ENCODE results near the gene RAD1. TPM values are rescaled to one million over a fixed set of nuclear protein-coding genes. Genes with fewer than 3 reads are reported as not detected.

The RAD1 gene
- total RNA-seq, 6 donors from 2014 or later, result 12.2 to 39.1 (median 28.8) TPM

DNA sequence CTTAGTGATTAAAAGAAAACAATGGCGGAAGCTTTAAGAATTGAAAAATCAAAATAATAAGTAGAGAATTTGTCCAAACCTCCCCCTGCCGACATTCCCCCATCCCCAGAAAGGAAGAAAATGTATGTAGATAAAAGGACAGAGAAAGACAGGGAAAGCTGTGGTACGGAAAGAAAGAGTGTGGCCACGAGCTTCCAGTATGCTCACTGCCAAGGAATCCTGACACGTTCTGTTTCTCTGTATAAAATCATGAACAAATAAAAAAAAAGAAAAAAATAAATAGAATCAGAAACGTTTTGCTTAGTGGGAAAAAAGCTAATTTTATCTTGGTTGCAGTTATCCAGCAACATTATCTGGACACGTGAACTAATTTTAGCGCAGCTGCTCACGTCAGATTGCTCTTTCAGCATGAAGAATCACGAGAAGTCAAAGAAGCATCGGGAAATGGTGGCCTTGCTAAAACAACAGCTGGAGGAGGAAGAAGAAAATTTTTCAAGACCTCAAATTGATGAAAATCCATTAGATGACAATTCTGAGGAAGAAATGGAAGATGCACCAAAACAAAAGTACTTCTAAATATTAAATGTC lies 29.2 kb upstream of the RAD1 start:
- H3K36me3 ChIP-seq, result peaks cover 23 to 92% (median 43%) of the 10 kb centered on the region in 4 donors
- H3K4me1 ChIP-seq, result no peaks in the 10 kb centered on the region
- ATAC-seq (ENCODE audit: low FRiP score in 2 of 2) (no peak), DNase-seq (no peak)
- no peaks in the 10 kb centered on the region for H3K27me3 ChIP-seq
- WGBS, 2 donors, result 90 to 93% methylated on average over 11 of the region's 11 CpGs
- TF ChIP-seq POLR2A (IDR thresholded peaks at IDR 0.05) (no peak), POLR2AphosphoS5 (IDR thresholded peaks at IDR 0.05) (no peak), EP300 (IDR thresholded peaks at IDR 0.05) (no peak)
- TF ChIP-seq, protein P1, sequence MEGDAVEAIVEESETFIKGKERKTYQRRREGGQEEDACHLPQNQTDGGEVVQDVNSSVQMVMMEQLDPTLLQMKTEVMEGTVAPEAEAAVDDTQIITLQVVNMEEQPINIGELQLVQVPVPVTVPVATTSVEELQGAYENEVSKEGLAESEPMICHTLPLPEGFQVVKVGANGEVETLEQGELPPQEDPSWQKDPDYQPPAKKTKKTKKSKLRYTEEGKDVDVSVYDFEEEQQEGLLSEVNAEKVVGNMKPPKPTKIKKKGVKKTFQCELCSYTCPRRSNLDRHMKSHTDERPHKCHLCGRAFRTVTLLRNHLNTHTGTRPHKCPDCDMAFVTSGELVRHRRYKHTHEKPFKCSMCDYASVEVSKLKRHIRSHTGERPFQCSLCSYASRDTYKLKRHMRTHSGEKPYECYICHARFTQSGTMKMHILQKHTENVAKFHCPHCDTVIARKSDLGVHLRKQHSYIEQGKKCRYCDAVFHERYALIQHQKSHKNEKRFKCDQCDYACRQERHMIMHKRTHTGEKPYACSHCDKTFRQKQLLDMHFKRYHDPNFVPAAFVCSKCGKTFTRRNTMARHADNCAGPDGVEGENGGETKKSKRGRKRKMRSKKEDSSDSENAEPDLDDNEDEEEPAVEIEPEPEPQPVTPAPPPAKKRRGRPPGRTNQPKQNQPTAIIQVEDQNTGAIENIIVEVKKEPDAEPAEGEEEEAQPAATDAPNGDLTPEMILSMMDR (IDR thresholded peaks at IDR 0.05), result no peak
- no peaks in the 10 kb centered on the region for H3K9me3 ChIP-seq
- H3K4me3 ChIP-seq, result no peak overlapping the region
- no peak overlapping the region for H3K27ac ChIP-seq

DNA sequence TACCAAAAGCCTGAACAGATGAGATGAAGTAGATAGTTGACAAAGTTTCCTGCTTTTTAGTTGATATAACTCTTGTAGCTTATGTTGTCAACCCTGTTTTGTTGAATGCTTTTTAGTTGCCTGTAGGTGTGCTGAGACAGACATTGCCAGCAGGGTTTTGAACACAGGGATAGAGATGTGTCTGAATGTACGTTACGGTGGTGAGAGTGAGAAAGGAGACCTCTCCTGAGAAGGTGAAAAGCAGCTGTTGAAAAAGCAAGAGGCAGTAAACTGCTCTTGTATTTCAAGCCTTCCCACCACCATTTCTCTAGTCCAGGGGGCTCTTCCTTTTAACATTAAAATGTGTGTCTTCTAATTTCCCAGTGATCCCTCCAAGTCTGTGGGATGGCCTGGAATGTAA lies 28.7 kb upstream of the RAD1 start:
- Histone ChIP-seq H3K4me3 (no peak overlapping the region), H3K4me1 (no peaks in the 10 kb centered on the region), H3K27ac (no peak overlapping the region), H3K36me3 (peaks cover 23 to 89% (median 42%) of the 10 kb centered on the region in 4 donors), H3K9me3 (no peaks in the 10 kb centered on the region), H3K27me3 (no peaks in the 10 kb centered on the region)
- no peak for DNase-seq
- 95 to 98% methylated on average over 2 of the region's 2 CpGs for WGBS, 2 donors
- TF ChIP-seq EP300 (IDR thresholded peaks at IDR 0.05), result no peak
- TF ChIP-seq POLR2A (IDR thresholded peaks at IDR 0.05), result no peak
- TF ChIP-seq POLR2AphosphoS5 (IDR thresholded peaks at IDR 0.05), result no peak
- TF ChIP-seq, protein P1 (IDR thresholded peaks at IDR 0.05), result no peak
- no peak for ATAC-seq (ENCODE audit: low FRiP score in 2 of 2)

DNA sequence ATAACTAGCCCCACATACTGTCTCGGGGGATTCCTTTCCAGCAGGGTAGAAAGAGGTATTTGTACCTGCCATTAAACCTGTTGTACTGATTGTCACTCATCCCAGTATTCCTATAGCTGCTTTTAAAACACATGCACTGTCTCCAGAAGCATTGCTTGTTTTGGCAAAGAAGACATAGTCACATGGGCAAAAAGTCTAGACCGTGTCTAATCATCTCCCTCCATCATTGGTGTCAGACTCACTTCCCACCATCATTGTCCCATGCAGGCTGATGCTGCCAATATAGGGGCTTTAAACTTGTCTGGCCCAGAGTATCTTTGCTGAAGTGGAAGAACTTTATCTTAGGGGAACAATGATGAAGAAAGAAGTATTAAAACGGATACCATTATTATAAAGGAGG lies 26.6 kb upstream of the RAD1 start:
- ATAC-seq (ENCODE audit: low FRiP score in 2 of 2), result no peak
- Histone ChIP-seq H3K27ac (no peak overlapping the region), H3K4me3 (no peak overlapping the region), H3K36me3 (peaks cover 43 to 94% (median 57%) of the 10 kb centered on the region in 4 donors), H3K9me3 (no peaks in the 10 kb centered on the region), H3K27me3 (no peaks in the 10 kb centered on the region), H3K4me1 (no peaks in the 10 kb centered on the region)
- no peak for DNase-seq
- WGBS, 2 donors, result 89 to 97% methylated on average over 3 of the region's 3 CpGs
- TF ChIP-seq POLR2AphosphoS5 (IDR thresholded peaks at IDR 0.05) (no peak), EP300 (IDR thresholded peaks at IDR 0.05) (no peak), POLR2A (IDR thresholded peaks at IDR 0.05) (no peak)
- TF ChIP-seq, protein P1 (IDR thresholded peaks at IDR 0.05), result no peak

DNA sequence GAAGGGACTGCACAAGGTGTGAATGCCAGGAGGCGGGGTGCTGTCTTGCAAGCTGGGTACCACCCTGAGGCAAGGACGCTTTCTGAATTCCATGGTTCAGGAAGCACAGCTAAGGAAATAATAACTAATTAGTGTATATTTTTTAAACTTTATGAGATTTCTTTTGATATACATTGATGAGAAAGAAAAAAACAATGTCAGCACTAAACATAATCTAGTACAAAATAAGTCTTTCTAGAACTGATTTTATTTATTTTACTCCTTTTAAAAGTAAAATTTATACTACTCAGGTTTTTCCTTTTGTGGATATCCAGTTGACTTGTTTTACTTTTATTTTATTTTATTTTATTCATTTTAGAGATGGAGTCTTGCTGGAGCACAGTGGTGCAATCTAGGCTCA lies 17.6 kb upstream of the RAD1 start:
- TF ChIP-seq, protein P1 (IDR thresholded peaks at IDR 0.05), result no peak
- no peak for TF ChIP-seq POLR2A (IDR thresholded peaks at IDR 0.05)
- TF ChIP-seq EP300 (IDR thresholded peaks at IDR 0.05), result no peak
- no peak for TF ChIP-seq POLR2AphosphoS5 (IDR thresholded peaks at IDR 0.05)
- H3K27ac ChIP-seq, result no peak overlapping the region
- DNase-seq, result no peak
- H3K4me1 ChIP-seq, result peaks cover 16 to 30% (median 24%) of the 10 kb centered on the region in 4 donors
- H3K27me3 ChIP-seq, result no peaks in the 10 kb centered on the region
- H3K9me3 ChIP-seq, result no peaks in the 10 kb centered on the region
- 85% methylated on average over 2 of the region's 2 CpGs for WGBS, 2 donors
- peaks cover 18 to 31% (median 22%) of the 10 kb centered on the region in 4 donors for H3K36me3 ChIP-seq
- no peak overlapping the region for H3K4me3 ChIP-seq
- no peak for ATAC-seq (ENCODE audit: low FRiP score in 2 of 2)

DNA sequence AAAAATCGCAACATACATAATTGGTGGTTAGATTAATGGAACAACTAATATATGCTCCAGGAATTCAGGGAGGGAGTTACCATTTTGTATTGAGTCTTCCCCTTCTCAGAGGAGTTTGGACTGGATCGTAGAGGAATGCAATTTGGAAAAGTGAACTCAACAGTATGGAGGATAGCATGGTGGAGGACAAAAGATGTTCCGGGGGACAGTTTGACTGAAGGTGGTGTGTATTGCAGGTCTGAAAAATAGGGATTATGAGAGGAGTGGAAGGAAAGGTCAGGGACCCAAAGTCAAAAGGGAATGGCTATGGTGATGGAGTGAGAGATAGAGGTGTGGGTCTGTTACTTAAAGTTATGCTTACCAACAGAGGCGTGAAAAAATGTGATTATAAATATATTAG lies 15.6 kb upstream of the RAD1 start:
- DNase-seq (no peak), ATAC-seq (ENCODE audit: low FRiP score in 2 of 2) (no peak)
- Histone ChIP-seq H3K9me3 (no peaks in the 10 kb centered on the region), H3K36me3 (peaks cover under 1 to 22% (median 6%) of the 10 kb centered on the region in 4 donors), H3K4me1 (peaks cover 21 to 30% (median 24%) of the 10 kb centered on the region in 4 donors), H3K27ac (peak overlapping the region; percentile 89 to 98 (median 94)), H3K27me3 (no peaks in the 10 kb centered on the region), H3K4me3 (peak overlapping the region in 3 of 4 donors; percentile 74 to 93 (median 84))
- 70 to 71% methylated on average over 4 of the region's 4 CpGs for WGBS, 2 donors
- TF ChIP-seq POLR2A (IDR thresholded peaks at IDR 0.05), result no peak

Data from upper lobe of left lung (tissue), 6 donors.